T-cell (primary cell): ENCODE results near the gene RERE. TPM values are rescaled to one million over a fixed set of nuclear protein-coding genes. Genes with fewer than 3 reads are reported as not detected.
A peak's percentile ranks its signal among the peaks of the same experiment; 100 is the strongest.

ENCODE experiments used
- ATAC-seq, 4 experiments: fragments of 200-7000 bp in 3 of 4; fragments of 150-1000 bp in 1 of 4; cut with Tn5 transposase; replicated peaks in 1 of 4; 1 replicate in 3 of 4; 2 replicates in 1 of 4; pipeline ENCODE4 v1.10.0; 2021; ENCODE audit warnings: moderate library complexity in 3 of 4, mild to moderate bottlenecking in 2 of 4, moderate number of reproducible peaks in 1 of 4
- CTCF ChIA-PET, 2 donors: fragments of 300-600 bp; sonication (Branson Sonifier 250); formaldehyde crosslinking; loops; one replicate each; lab custom pipeline; 2022; ENCODE audit warnings: antibody characterized with exemption in 2 of 2; lab: Charles Lee
- POLR2A ChIA-PET, 2 donors: fragments of 300-600 bp; sonication (Branson Sonifier 250); formaldehyde crosslinking; loops; one replicate each; lab custom pipeline; 2022; ENCODE audit warnings: antibody characterized with exemption in 2 of 2; lab: Charles Lee
- DNase-seq, 35 experiments: peaks; one replicate each; pipeline versions ENCODE4 v3.0.0 to v3.0.0-alpha.2; 2013 to 2023
- H3K27ac ChIP-seq: one replicate; pipeline ENCODE4 v1.5.1; 2013; ENCODE audit warnings: low read length
- H3K27me3 ChIP-seq, 2 experiments: replicated peaks in 1 of 2; 1 replicate in 1 of 2; 2 replicates in 1 of 2; pipeline versions ENCODE4 v1.6.1 to v1.7.0; 2013; ENCODE audit warnings: low read length in 1 of 2, mixed read lengths in 1 of 2; ENCODE audit not compliant: control insufficient read depth in 2 of 2, insufficient read depth in 2 of 2; ENCODE audit errors: extremely low read depth in 1 of 2
- H3K36me3 ChIP-seq, 2 donors: 1 replicate in 1 of 2; 2 replicates in 1 of 2; pipeline versions ENCODE4 v1.6.1 to v1.7.0; 2013; ENCODE audit warnings: low read length in 1 of 2; ENCODE audit not compliant: control insufficient read depth in 2 of 2, insufficient read depth in 1 of 2; ENCODE audit errors: extremely low read depth in 1 of 2
- H3K4me1 ChIP-seq, 2 experiments: 1 replicate in 1 of 2; 2 replicates in 1 of 2; pipeline versions ENCODE4 v1.6.1 to v1.7.0; 2013; ENCODE audit warnings: low read length in 2 of 2, mixed read lengths in 1 of 2; ENCODE audit not compliant: insufficient read depth in 2 of 2, control insufficient read depth in 1 of 2; ENCODE audit errors: extremely low read depth in 1 of 2
- H3K4me3 ChIP-seq, 2 donors: 1 replicate in 1 of 2; 2 replicates in 1 of 2; pipeline versions ENCODE4 v1.5.1 to v1.7.0; 2013; ENCODE audit warnings: mild to moderate bottlenecking in 2 of 2, low read length in 1 of 2, moderate library complexity in 1 of 2; ENCODE audit not compliant: control insufficient read depth in 1 of 2; ENCODE audit errors: extremely low read depth in 1 of 2
- H3K9me3 ChIP-seq: 2 replicates; pipeline ENCODE4 v1.7.0; 2013
- H3K27ac Mint-ChIP-seq, 2 donors: one replicate each; pipeline ENCODE4 v1.8.0; 2020 to 2021; ENCODE audit warnings: mild to moderate bottlenecking in 2 of 2, mixed read lengths in 2 of 2
- H3K27me3 Mint-ChIP-seq, 2 donors: one replicate each; pipeline ENCODE4 v1.8.0; 2021 to 2022; ENCODE audit warnings: mixed read lengths in 2 of 2
- H3K36me3 Mint-ChIP-seq: one replicate; pipeline ENCODE4 v1.8.0; 2021; ENCODE audit warnings: mixed read lengths
- H3K4me1 Mint-ChIP-seq, 3 donors: one replicate each; pipeline ENCODE4 v1.8.0; 2020 to 2022; ENCODE audit warnings: mixed read lengths in 3 of 3, mild to moderate bottlenecking in 1 of 3
- H3K4me3 Mint-ChIP-seq, 3 donors: one replicate each; pipeline ENCODE4 v1.8.0; 2020 to 2022; ENCODE audit warnings: mild to moderate bottlenecking in 3 of 3, mixed read lengths in 3 of 3, moderate library complexity in 3 of 3
- H3K9me3 Mint-ChIP-seq, 3 donors: one replicate each; pipeline ENCODE4 v1.8.0; 2020 to 2022; ENCODE audit warnings: mixed read lengths in 3 of 3
- whole genome bisulfite sequencing: methylation state at CpG from one replicate; pipeline ENCODE4 v1.1.5; 2013; ENCODE audit warnings: missing lambda C conversion rate; ENCODE audit not compliant: insufficient coverage; 5-methylcytosine and 5-hydroxymethylcytosine counted together
- total RNA-seq, 35 experiments: library from RNA in 6 of 35; stranded (reverse) in 6 of 35; fragments of 120-200 nt in 1 of 35; gene quantifications; one replicate each; pipeline versions ENCODE4 v1.2.1 to v1.2.4 and lab custom pipeline; 2013 to 2026

RERE gene
- total RNA-seq, 5 donors from 2014 or later (not counting 1 experiment from before 2014, with no cell fraction given), result 85.1 to 116 (median 103) TPM

GRCh38 chr1:8751984-8752383 is 65.5 kb downstream of the RERE start:
- DNase-seq, result no peak
- no CpG with 5 or more reads among the region's 4 CpGs for WGBS
- Mint-ChIP-seq H3K27me3 (no peaks in the 10 kb centered on the region), H3K27ac (peak overlapping the region in 1 of 2 donors; percentile 44), H3K36me3 (peaks cover 11% of the 10 kb centered on the region), H3K9me3 (no peaks in the 10 kb centered on the region), H3K4me3 (peak overlapping the region in 1 of 3 donors; percentile 14), H3K4me1 (peaks cover 15 to 36% (median 17%) of the 10 kb centered on the region in 3 donors)
- H3K4me3 ChIP-seq, result no peak overlapping the region
- no peaks in the 10 kb centered on the region for H3K27me3 ChIP-seq
- H3K9me3 ChIP-seq, result no peaks in the 10 kb centered on the region
- ATAC-seq, result no peak
- POLR2A ChIA-PET, result interaction anchor here in 1 of 2 donors (0.6 kb wide), 1 partner anchor 175 kb away, joined by 6 read pairs; no protein-coding TSS in a partner anchor
- CTCF ChIA-PET, result interaction anchor here (0.5 to 0.7 kb wide), 2 partner anchors 216 to 294 kb away, joined by 3 read pairs; no protein-coding TSS in a partner anchor
- no peaks in the 10 kb centered on the region for H3K36me3 ChIP-seq
- H3K4me1 ChIP-seq, result no peaks in the 10 kb centered on the region
- H3K27ac ChIP-seq, result no peak overlapping the region

- H3K27me3 Mint-ChIP-seq, result no peaks in the 10 kb centered on the region
- WGBS, result 86% methylated on average over 5 of the region's 15 CpGs
- CTCF ChIA-PET, result interaction anchor here (0.6 to 0.9 kb wide), 3 partner anchors 179 to 596 kb away, joined by 3 read pairs; no protein-coding TSS in a partner anchor
Measured at GRCh38 chr1:8747879-8748825, 69.3 kb downstream of the RERE start.

GRCh38 chr1:8746554-8746953 is 70.9 kb downstream of the RERE start:
- POLR2A ChIA-PET, result no interaction called here
- Histone ChIP-seq H3K27ac (no peak overlapping the region), H3K27me3 (no peaks in the 10 kb centered on the region), H3K9me3 (no peaks in the 10 kb centered on the region), H3K4me1 (no peaks in the 10 kb centered on the region), H3K36me3 (no peaks in the 10 kb centered on the region), H3K4me3 (no peak overlapping the region)
- H3K27ac Mint-ChIP-seq, result no peak overlapping the region
- H3K36me3 Mint-ChIP-seq, result peaks cover 11% of the 10 kb centered on the region
- H3K27me3 Mint-ChIP-seq, result no peaks in the 10 kb centered on the region
- DNase-seq, result no peak
- CTCF ChIA-PET, result no interaction called here
- no peak overlapping the region for H3K4me3 Mint-ChIP-seq
- no peak for ATAC-seq
- WGBS, result 100% methylated on average over 1 of the region's 3 CpGs
- peaks cover 2 to 9% (median 4%) of the 10 kb centered on the region in 3 donors for H3K4me1 Mint-ChIP-seq
- no peaks in the 10 kb centered on the region for H3K9me3 Mint-ChIP-seq

More at GRCh38 chr1:8747879-8748825, 69.3 kb downstream of the RERE start:
- Histone ChIP-seq H3K4me1 (no peaks in the 10 kb centered on the region), H3K36me3 (no peaks in the 10 kb centered on the region), H3K4me3 (no peak overlapping the region), H3K27ac (no peak overlapping the region), H3K27me3 (no peaks in the 10 kb centered on the region), H3K9me3 (no peaks in the 10 kb centered on the region)
- ATAC-seq (no peak), DNase-seq (no peak)
- no peak overlapping the region for H3K4me3 Mint-ChIP-seq
- peaks cover 11 to 23% (median 11%) of the 10 kb centered on the region in 3 donors for H3K4me1 Mint-ChIP-seq
- no peak overlapping the region for H3K27ac Mint-ChIP-seq
- peaks cover 11% of the 10 kb centered on the region for H3K36me3 Mint-ChIP-seq
- POLR2A ChIA-PET, result interaction anchor here in 1 of 2 donors (0.6 kb wide), 1 partner anchor 145 kb away, joined by 6 read pairs; no protein-coding TSS in a partner anchor
- no peaks in the 10 kb centered on the region for H3K9me3 Mint-ChIP-seq

GRCh38 chr1:8745749-8746390 is 71.6 kb downstream of the RERE start:
- peaks cover 2 to 7% (median 2%) of the 10 kb centered on the region in 3 donors for H3K4me1 Mint-ChIP-seq
- 89% methylated on average over 2 of the region's 6 CpGs for WGBS
- H3K36me3 Mint-ChIP-seq, result peaks cover 18% of the 10 kb centered on the region
- no peaks in the 10 kb centered on the region for H3K36me3 ChIP-seq
- ChIA-PET POLR2A (no interaction called here), CTCF (no interaction called here)
- H3K9me3 Mint-ChIP-seq, result no peaks in the 10 kb centered on the region
- H3K4me3 ChIP-seq, result no peak overlapping the region
- H3K4me3 Mint-ChIP-seq, result no peak overlapping the region
- H3K27me3 ChIP-seq, result no peaks in the 10 kb centered on the region
- no peak for ATAC-seq
- no peak overlapping the region for H3K27ac Mint-ChIP-seq
- no peak overlapping the region for H3K27ac ChIP-seq
- DNase-seq, result no peak
- H3K9me3 ChIP-seq, result no peaks in the 10 kb centered on the region
- no peaks in the 10 kb centered on the region for H3K4me1 ChIP-seq
- H3K27me3 Mint-ChIP-seq, result no peaks in the 10 kb centered on the region

- Histone ChIP-seq H3K27me3 (no peaks in the 10 kb centered on the region), H3K4me3 (no peak overlapping the region), H3K4me1 (no peaks in the 10 kb centered on the region), H3K36me3 (no peaks in the 10 kb centered on the region), H3K9me3 (no peaks in the 10 kb centered on the region), H3K27ac (no peak overlapping the region)
- no peak overlapping the region for H3K27ac Mint-ChIP-seq
- peaks cover 18% of the 10 kb centered on the region for H3K36me3 Mint-ChIP-seq
- no peaks in the 10 kb centered on the region for H3K27me3 Mint-ChIP-seq
- POLR2A ChIA-PET, result no interaction called here
- WGBS, result 96% methylated on average over 6 of the region's 6 CpGs
- CTCF ChIA-PET, result no interaction called here
- ATAC-seq (no peak), DNase-seq (no peak)
- H3K4me3 Mint-ChIP-seq, result no peak overlapping the region
- H3K4me1 Mint-ChIP-seq, result peaks cover 1 to 7% (median 2%) of the 10 kb centered on the region in 3 donors
- no peaks in the 10 kb centered on the region for H3K9me3 Mint-ChIP-seq
Measured at GRCh38 chr1:8745346-8745745, 72.1 kb downstream of the RERE start.
